ENCODE results near the gene ZDHHC4.
"Not testable (repeated sequence)": the region's sequence is repeated elsewhere in the genome, so short reads cannot be mapped to it uniquely, and the experiment has no call there.

Gene ZDHHC4

GRCh38 chr7:6578114-6579084 lies 1.1 kb downstream of the ZDHHC4 start:
- H3K4me3 ChIP-seq = peak overlapping the region; percentile 80
- peak overlapping the region; percentile 85 to 95 for H3K27ac ChIP-seq
- no peak for DNase-seq (ENCODE audit: low spot score)

GRCh38 chr7:6579446-6579845 lies 2.2 kb downstream of the ZDHHC4 start:
- H3K4me3 ChIP-seq = no peak overlapping the region
- TF ChIP-seq CTCF (IDR thresholded peaks at IDR 0.05) = no peak
- DNase-seq (ENCODE audit: low spot score) = no peak
- H3K27ac ChIP-seq = no peak overlapping the region

More at GRCh38 chr7:6578114-6579084, 1.1 kb downstream of the ZDHHC4 start:
- no peak for TF ChIP-seq CTCF (IDR thresholded peaks at IDR 0.05)

GRCh38 chr7:6585746-6586432 lies 8.6 kb downstream of the ZDHHC4 start:
- not testable (repeated sequence) for H3K27ac ChIP-seq; H3K4me3 ChIP-seq; DNase-seq (ENCODE audit: low spot score)

- no peak overlapping the region for H3K4me3 ChIP-seq
- H3K27ac ChIP-seq = no peak overlapping the region
- TF ChIP-seq CTCF (IDR thresholded peaks at IDR 0.05) = no peak
- DNase-seq (ENCODE audit: low spot score) = no peak
These were observed 11.3 kb downstream of the ZDHHC4 start for GRCh38 chr7:6588566-6588965.

DNA sequence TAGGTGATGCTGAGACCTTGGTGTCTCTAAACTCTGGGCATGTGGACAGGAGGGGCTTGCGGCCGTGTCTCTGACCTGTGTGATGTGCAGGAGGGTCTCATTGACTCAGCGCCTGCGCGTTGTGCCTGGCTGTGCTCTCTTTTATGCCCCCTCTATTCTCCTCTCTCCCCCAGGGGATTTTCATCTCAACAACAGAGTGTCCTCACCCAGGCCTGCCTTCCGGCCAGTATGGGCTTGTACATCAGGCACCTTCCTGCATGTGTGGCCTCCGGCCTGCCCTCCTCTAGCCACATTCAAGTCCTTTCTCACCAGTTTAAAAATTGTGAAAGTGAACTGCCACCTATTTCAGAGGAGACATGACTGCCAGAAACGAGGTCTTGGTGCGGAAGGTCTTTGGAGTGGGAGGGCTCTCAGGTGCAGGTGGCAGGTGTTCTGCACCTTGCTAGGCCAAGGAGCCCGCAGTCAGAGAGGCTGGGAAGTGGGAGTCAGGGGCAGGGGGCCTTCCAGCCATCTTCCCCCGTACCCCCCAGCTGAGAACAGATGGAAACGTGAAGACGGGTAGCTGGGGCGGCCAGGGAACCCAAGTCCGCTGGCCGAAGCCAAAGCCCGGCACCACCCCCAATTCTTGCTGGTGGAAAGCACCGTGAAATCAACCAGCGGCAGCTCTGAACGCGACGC lies 12.0 kb downstream of the ZDHHC4 start:
- Histone ChIP-seq H3K27ac (peak overlapping the region; percentile 69 to 87), H3K4me3 (peak overlapping the region; percentile 92)
- TF ChIP-seq CTCF (IDR thresholded peaks at IDR 0.05) = no peak
- DNase-seq (ENCODE audit: low spot score) = no peak

- peak; percentile 79 for DNase-seq (ENCODE audit: low spot score)
- peak within 1 kb of the TSS; percentile 69 to 87 for H3K27ac ChIP-seq
- peak within 1 kb of the TSS; percentile 92 for H3K4me3 ChIP-seq
- peak; percentile 84 for TF ChIP-seq CTCF (IDR thresholded peaks at IDR 0.05)
These were observed 12.8 kb downstream of the ZDHHC4 start, which contains the start of gene INTS15 for GRCh38 chr7:6589829-6590644. INTS15 (plus strand) TSS chr7:6590021; CDS start chr7:6590284, 263 bp downstream.

All from coronary artery (tissue), 2 donors.